Coronary artery (tissue), 2 donors: ENCODE data around the gene MICU1.

ENCODE experiments used
- DNase-seq: peaks from one replicate; pipeline ENCODE4 v3.0.0-alpha.2; 2017; ENCODE audit warnings: low spot score
- H3K27ac ChIP-seq, 2 donors: fragments of 200-600 bp; sonication (generic); one replicate each; pipeline ENCODE4 v1.5.1; 2016 to 2019
- H3K4me3 ChIP-seq: fragments of 200-600 bp; sonication (generic); 2 replicates; pipeline ENCODE4 v1.5.1; 2016; ENCODE audit warnings: mild to moderate bottlenecking, moderate library complexity
- TF ChIP-seq, protein P1 (sequence below): fragments of 200-600 bp; sonication (generic); IDR thresholded peaks from one replicate; pipeline ENCODE4 v1.5.1; 2019; ENCODE audit warnings: antibody characterized with exemption

Gene MICU1

DNA sequence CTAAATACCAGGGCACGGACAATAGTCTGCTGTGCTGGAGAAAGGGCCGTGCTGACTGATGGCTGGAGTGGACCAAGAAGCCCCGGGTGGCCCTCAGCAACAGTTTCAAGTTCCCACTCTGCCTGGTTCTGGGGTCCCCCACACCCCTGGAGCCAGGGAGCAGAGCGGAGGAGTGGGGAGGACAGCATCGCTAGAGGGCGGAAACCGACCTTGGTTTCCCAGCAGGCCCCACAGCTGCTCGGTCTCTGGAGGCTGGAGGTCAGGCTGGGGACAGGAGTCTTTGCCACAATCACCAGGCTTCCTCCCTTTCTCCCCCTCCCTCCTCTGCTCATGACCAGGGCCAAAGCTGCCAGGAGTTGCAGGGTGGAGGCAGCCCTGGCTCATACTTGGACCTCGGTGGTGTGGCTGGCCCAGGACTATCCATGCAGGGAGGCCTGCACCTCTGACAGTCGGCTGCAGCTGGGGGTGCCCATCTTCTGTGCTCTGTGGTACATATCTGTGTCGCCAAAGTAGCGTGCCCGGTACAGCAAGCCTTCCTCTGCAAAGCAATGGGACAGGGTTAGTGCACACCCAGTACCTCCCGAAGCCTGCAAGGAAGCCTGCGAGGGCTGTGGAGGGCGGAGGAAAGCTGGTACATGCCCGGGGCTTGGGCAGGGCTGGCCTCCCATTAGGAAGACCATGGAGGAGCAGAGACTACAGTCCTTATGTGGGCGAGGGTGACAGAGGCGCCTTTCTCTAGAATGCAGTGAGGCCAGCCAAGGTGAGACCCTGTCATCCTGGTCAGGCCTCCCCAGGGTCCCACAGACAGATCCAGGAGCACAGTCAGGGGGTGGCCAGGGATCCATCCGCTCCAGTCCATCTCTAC is 290.3 kb downstream of the MICU1 start:
- TF ChIP-seq, protein P1, sequence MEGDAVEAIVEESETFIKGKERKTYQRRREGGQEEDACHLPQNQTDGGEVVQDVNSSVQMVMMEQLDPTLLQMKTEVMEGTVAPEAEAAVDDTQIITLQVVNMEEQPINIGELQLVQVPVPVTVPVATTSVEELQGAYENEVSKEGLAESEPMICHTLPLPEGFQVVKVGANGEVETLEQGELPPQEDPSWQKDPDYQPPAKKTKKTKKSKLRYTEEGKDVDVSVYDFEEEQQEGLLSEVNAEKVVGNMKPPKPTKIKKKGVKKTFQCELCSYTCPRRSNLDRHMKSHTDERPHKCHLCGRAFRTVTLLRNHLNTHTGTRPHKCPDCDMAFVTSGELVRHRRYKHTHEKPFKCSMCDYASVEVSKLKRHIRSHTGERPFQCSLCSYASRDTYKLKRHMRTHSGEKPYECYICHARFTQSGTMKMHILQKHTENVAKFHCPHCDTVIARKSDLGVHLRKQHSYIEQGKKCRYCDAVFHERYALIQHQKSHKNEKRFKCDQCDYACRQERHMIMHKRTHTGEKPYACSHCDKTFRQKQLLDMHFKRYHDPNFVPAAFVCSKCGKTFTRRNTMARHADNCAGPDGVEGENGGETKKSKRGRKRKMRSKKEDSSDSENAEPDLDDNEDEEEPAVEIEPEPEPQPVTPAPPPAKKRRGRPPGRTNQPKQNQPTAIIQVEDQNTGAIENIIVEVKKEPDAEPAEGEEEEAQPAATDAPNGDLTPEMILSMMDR: no peak
- H3K27ac ChIP-seq: peak overlapping the region; percentile 88 to 94
- DNase-seq: peak; percentile 95
- H3K4me3 ChIP-seq: peak overlapping the region; percentile 49

DNA sequence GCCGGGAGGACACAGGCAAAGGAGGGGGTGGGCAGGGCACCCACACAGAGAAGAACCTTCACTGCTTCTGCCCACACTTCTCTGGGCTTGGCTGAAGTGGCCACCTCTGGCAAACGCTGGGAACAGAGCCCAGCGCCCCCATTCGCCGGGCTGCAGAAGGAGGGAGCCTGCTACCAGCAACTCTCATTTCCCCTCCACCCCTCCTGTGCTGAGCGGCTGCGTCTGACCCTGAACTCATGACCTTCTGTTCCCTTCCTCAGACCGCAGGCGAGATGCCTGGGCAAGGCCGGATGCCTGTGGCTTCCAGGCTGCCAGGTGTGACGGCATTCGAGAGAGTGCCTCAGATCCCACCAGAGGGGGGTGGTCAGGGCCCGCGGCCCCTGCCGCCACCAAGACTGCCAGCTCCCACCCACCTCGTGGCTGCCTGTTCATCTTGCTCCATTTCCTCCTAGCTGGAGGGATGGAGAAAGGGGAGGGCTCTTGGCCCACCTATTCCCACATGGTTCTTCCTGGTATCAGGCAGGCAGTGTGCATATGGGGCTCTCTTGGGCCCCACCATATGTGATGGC is 291.0 kb downstream of the MICU1 start:
- peak overlapping the region; percentile 51 for H3K4me3 ChIP-seq
- TF ChIP-seq, protein P1: no peak
- DNase-seq: peak; percentile 99
- H3K27ac ChIP-seq: peak overlapping the region; percentile 88 to 94

DNA sequence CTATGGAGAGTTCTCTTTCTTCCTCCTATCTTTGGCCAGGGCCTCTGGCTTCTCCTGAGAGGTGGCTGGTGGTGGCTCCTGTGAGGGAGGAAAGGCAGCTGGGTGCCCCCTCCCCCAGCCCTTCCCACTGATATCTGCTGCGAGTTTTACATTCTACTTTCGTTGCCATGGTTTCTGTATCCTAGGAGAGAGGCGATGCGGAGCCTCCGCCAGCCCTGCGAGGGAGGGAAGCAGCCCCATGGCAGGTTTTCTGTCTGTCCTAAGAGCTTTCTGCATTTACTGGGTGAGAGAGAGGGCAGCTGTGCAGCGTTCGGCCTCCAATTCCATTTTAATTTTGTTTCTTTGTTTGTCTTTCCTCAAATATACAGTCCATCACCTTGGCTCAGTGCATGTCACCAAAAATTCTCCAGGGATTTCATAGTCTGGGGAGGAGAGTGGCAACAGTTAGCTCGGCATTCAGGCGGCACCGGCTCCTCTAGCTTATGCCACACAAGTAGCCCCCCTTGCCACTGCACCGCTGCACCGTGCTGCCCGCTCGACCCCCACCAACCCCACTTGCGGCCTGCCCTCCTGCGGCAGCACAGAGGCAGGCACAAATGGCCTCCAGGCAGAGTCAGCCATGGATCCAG is 291.6 kb downstream of the MICU1 start:
- Histone ChIP-seq H3K4me3 (peak overlapping the region; percentile 51), H3K27ac (peak overlapping the region; percentile 88 to 94)
- TF ChIP-seq, protein P1: no peak
- DNase-seq: peak; percentile 91

DNA sequence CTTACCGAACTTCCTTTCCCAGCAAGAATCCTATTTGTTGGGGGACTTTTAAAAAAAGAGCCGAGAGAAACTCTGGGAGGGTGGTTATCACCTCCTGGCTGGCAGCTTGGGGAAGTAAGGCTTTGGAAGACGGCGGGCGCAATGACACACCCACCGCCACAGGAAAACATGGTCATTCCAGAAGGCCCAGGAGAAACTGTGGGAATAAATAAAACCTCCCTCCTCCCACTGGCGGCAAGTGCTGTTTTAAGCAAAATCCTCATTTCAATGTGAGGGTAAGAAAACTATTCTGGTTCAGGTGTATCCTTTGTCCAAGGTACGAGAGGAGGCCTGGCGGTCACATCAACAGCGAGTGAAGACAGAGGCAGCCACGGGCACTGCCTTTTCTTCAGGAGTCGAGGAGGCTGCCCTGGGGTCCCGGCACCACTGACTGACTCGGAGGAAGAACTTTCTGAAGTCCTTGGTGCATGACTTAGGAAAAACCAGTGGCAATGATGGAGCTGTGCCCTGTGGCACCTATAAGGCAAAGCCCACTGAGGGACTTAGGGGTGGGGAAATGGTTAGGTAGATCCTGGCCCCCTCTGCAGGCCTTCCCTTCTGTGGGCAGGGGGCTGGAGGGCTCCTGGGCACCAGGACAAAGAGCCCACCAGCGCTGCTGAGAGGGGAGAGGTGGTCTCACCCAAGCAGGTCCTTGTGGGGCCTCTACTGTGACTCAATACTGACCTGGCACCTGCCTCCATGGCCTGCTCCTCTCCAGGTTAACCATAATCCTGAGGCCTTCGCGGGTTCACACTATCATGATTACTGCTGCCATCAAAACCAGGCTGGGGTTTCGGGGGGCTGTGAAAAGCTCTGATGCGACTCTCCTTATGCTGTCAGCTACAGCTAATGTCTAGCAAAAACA is 292.5 kb downstream of the MICU1 start:
- TF ChIP-seq, protein P1: no peak
- DNase-seq: no peak
- peak overlapping the region; percentile 88 to 94 for H3K27ac ChIP-seq
- H3K4me3 ChIP-seq: no peak overlapping the region

DNA sequence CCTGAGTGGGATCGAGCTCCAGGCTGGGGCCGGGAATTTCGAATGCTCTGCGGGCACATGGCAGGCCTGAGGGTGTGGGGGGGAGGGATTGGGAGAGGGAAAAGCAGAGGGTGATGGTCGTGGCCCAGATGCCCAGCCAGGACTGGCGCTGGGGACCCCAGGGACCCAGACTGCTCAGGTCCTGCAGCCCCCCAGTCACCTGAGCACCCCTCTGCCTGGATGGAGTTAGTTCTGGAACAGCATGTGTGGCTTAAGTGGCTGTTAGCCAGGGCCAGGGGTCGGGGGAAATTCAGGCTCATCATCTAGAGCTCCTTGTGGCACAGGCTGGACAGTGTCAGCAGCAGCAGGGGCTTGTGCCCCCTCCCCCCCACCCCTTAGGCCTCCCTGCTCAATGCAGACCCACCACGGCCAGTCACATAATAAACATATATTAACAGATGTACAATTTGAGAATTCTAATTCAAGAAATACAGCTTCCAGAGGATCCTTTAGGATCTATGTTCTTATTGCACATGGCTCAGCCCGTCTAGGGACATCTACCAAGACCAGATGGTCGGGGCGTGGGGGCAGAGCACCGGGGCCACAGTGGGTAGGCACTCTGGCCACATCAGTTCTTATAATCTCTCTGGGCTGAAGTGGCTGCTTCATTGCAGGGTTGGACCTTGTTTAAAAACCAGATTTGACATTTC is 293.3 kb downstream of the MICU1 start:
- Histone ChIP-seq H3K4me3 (peak overlapping the region; percentile 36), H3K27ac (peak overlapping the region; percentile 88 to 94)
- no peak for DNase-seq
- TF ChIP-seq, protein P1: no peak
